ENCODE data around the gene HOXC13. TPM values are rescaled to one million over a fixed set of nuclear protein-coding genes. Genes with fewer than 3 reads are reported as not detected.
A peak's percentile ranks its signal among the peaks of the same experiment; 100 is the strongest.

Gene HOXC13
- total and polyA plus RNA-seq, 9 of the 15 experiments (the other 6 are each of a cell fraction or from before 2014, with no cell fraction given), result 0.03 to 0.29 (median 0.17) TPM; not detected in 2

- TF ChIP-seq ZNF398 (CRISPR knock-in tag; IDR thresholded peaks at IDR 0.05) (no peak), TFAM (CRISPR knock-in tag; conservative IDR thresholded peaks at IDR 0.05) (no peak), CBFA2T2 (conservative IDR thresholded peaks at IDR 0.05) (no peak), STAT5A (IDR thresholded peaks at IDR 0.05; ENCODE audit: borderline replicate concordance, low read length) (no peak)
- TF ChIP-seq, protein P1, sequence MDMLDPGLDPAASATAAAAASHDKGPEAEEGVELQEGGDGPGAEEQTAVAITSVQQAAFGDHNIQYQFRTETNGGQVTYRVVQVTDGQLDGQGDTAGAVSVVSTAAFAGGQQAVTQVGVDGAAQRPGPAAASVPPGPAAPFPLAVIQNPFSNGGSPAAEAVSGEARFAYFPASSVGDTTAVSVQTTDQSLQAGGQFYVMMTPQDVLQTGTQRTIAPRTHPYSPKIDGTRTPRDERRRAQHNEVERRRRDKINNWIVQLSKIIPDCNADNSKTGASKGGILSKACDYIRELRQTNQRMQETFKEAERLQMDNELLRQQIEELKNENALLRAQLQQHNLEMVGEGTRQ (CRISPR knock-in tag; IDR thresholded peaks at IDR 0.05), result no peak
These were observed 41.6 kb downstream of the HOXC13 start (continued) for GRCh38 chr12:53980104-53980801.

DNA sequence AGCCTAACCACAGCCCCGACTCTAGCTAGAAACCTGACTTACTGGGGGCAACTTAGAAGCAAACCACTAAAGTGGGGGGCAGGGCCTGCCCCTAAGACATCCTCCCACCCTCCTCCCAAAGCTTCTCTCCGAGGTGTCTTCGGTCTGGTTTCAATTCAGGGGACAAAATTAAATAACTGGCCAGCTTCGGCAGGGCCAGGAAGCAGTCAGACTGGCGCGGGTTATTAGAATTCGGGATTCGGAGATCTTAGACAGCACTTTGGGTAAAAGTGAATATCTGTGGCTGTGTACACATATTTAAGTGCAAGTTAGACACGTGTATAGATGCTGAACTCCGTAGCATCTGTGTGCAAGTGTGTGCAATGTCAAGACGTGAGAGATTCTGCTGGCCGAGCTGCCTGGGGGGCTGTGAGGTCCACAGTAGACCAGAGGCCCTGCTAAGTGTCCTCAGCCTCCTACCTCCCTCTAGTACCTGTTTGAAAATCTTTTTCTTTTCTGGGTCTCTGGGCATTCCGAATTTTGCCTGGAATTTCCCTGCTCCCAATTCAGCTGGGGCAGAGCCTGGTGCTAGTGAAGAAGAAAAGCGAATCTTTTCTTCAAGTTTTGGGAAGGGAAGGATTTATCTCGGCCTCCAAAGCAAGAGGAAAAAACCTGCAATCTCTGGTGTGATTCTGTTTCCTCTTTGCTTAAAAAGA is 42.3 kb downstream of the HOXC13 start:
- CTCF ChIA-PET (ENCODE audit: low intra/inter-chr PET ratio), result no interaction called here
- H3K4me2 ChIP-seq (ENCODE audit: insufficient read depth, low read length), result no peak overlapping the region
- peak; percentile 14 for TF ChIP-seq CBX2 (IDR thresholded peaks at IDR 0.05; ENCODE audit: insufficient read depth, low read length, poor library complexity, severe bottlenecking)
- TF ChIP-seq CREB3L1 (IDR thresholded peaks at IDR 0.05; ENCODE audit: borderline replicate concordance, low read depth), result no peak
- TF ChIP-seq ZBTB12 (CRISPR knock-in tag; IDR thresholded peaks at IDR 0.05), result no peak

More for the DNA sequence above, 42.3 kb downstream of the HOXC13 start:
- no peaks in the 10 kb centered on the region for H3K36me3 ChIP-seq (ENCODE audit: control insufficient read depth, insufficient read depth, low read length)
- H3K27me3 ChIP-seq (ENCODE audit: control insufficient read depth in 2 of 2, insufficient read depth in 2 of 2, low read length in 2 of 2), result peaks cover 32 to 36% of the 10 kb centered on the region in 2 experiments
- no peaks in the 10 kb centered on the region for H3K79me2 ChIP-seq (ENCODE audit: control insufficient read depth, insufficient read depth, low read length)
- intact Hi-C loops (cut with micrococcal nuclease) (loop anchor here (10.0 kb wide), 1 partner anchor 384 kb away; the partner anchor contains the start of gene GPR84), in situ Hi-C loops (cut with MboI) (loop anchor here (10.0 kb wide), 1 partner anchor 384 kb away; the partner anchor contains the start of gene GPR84)
- no peak for DNase-seq (ENCODE audit: extremely low read depth in 1 of 4, low spot score in 3 of 4)
- H3K9ac ChIP-seq (ENCODE audit: insufficient read depth in 1 of 2, low read depth in 2 of 2, low read length in 2 of 2), result no peak overlapping the region
- BruUV-seq (replicated peaks), result no TSS peak
- H3K4me1 ChIP-seq (replicated peaks in 1 of 2; ENCODE audit: control insufficient read depth in 2 of 2, insufficient read depth in 2 of 2, low read length in 2 of 2), result peaks cover 2 to 27% of the 10 kb centered on the region in 2 experiments; a peak in 2 of 5 replicates
- POLR2A ChIA-PET, result interaction anchor here (0.6 to 1.0 kb wide), 2 partner anchors 10 to 370 kb away, joined by 3 to 5 read pairs; no protein-coding TSS in a partner anchor
- ATAC-seq, result no peak
- H3K27ac ChIP-seq (ENCODE audit: extremely low read depth, low read depth, low read length), result no peak overlapping the region
- H3K4me3 ChIP-seq, result no peak overlapping the region
- no peaks in the 10 kb centered on the region for H3K9me3 ChIP-seq (replicated peaks; ENCODE audit: control insufficient read depth, insufficient read depth, low read depth, low read length)
- H2AFZ ChIP-seq (ENCODE audit: low read depth, low read length), result peak overlapping the region; percentile 63
- H3K9me1 ChIP-seq (ENCODE audit: control insufficient read depth, insufficient read depth, low read length), result no peaks in the 10 kb centered on the region
- H4K20me1 ChIP-seq (replicated peaks; ENCODE audit: control insufficient read depth, insufficient read depth, low read length), result no peaks in the 10 kb centered on the region; the same call in 1 of the 2 replicates
- FAIRE-seq, result no peak
- WGBS (ENCODE audit: insufficient coverage, low coverage, missing lambda C conversion rate), result 18% methylated on average over 15 of the region's 15 CpGs

Measured in K562 (cell line).